ENCODE measurements around the gene DCAF17. TPM values are rescaled to one million over a fixed set of nuclear protein-coding genes. Genes with fewer than 3 reads are reported as not detected.

DCAF17 gene
- total and polyA plus RNA-seq, 2 donors (not counting 1 experiment from before 2014, with no cell fraction given), result 8.8 to 29.4 TPM

- no peaks in the 10 kb centered on the region for H3K79me2 ChIP-seq (ENCODE audit: control insufficient read depth, insufficient read depth, low read length)
- H3K4me3 ChIP-seq (ENCODE audit: control extremely low read depth in 1 of 5, extremely low read depth in 1 of 5, insufficient read depth in 1 of 5, low read depth in 2 of 5, low read length in 4 of 5), result no peak overlapping the region
- H3K27me3 Mint-ChIP-seq, result no peaks in the 10 kb centered on the region
- H3K27ac ChIP-seq (ENCODE audit: low read length in 2 of 2), result no peak overlapping the region
- H3K4me1 ChIP-seq (ENCODE audit: control insufficient read depth in 2 of 2, insufficient read depth in 2 of 2, low read length in 2 of 2), result no peaks in the 10 kb centered on the region
- WGBS (ENCODE audit: insufficient coverage), result no CpG with 5 or more reads among the region's 1 CpG
- peaks cover 2% of the 10 kb centered on the region for H3K4me1 Mint-ChIP-seq
- H3K9me3 Mint-ChIP-seq (ENCODE audit: insufficient read depth), result no peaks in the 10 kb centered on the region
- no peak overlapping the region for H3K9ac ChIP-seq (ENCODE audit: low read length)
- H2AFZ ChIP-seq (ENCODE audit: insufficient read depth, low read depth, low read length, poor library complexity, severe bottlenecking), result no peak overlapping the region
- DNase-seq (no peak), ATAC-seq (ENCODE audit: low read depth) (no peak)
- no peak overlapping the region for H3K27ac Mint-ChIP-seq
- H3K36me3 ChIP-seq (replicated peaks in 1 of 2; ENCODE audit: control extremely low read depth in 1 of 2, control insufficient read depth in 1 of 2, extremely low read depth in 1 of 2, insufficient read depth in 2 of 2, low read length in 1 of 2), result peaks cover 1 to 28% of the 10 kb centered on the region in 2 experiments
- no peak overlapping the region for H3K4me2 ChIP-seq (replicated peaks; ENCODE audit: low read depth, low read length, poor library complexity, severe bottlenecking)
- intact Hi-C loops (cut with micrococcal nuclease), result no loop called here
- ChIA-PET CTCF (no interaction called here), POLR2A (no interaction called here)
- H3K27me3 ChIP-seq (replicated peaks in 1 of 4; ENCODE audit: control extremely low read depth in 1 of 4, control insufficient read depth in 3 of 4, insufficient read depth in 4 of 4, low read length in 3 of 4), result no peaks in the 10 kb centered on the region
- H4K20me1 ChIP-seq (ENCODE audit: control insufficient read depth, insufficient read depth, low read length, poor library complexity, severe bottlenecking), result no peaks in the 10 kb centered on the region
- TF ChIP-seq EZH2 (IDR thresholded peaks at IDR 0.05; ENCODE audit: borderline replicate concordance, insufficient read depth, low read depth, low read length, poor library complexity, severe bottlenecking) (no peak), CTCF (IDR thresholded peaks at IDR 0.05) (no peak)
- H3K9me3 ChIP-seq (ENCODE audit: control extremely low read depth in 1 of 3, control insufficient read depth in 2 of 3, insufficient read depth in 1 of 3, low read length in 2 of 3), result no peaks in the 10 kb centered on the region
- H3K4me3 Mint-ChIP-seq, result no peak overlapping the region
Observed at GRCh38 chr2:171460537-171460936, 26.5 kb downstream of the DCAF17 start.

- H3K27me3 Mint-ChIP-seq, result no peaks in the 10 kb centered on the region
- Histone ChIP-seq H2AFZ (ENCODE audit: insufficient read depth, low read depth, low read length, poor library complexity, severe bottlenecking) (no peak overlapping the region), H3K4me3 (ENCODE audit: control extremely low read depth in 1 of 5, extremely low read depth in 1 of 5, insufficient read depth in 1 of 5, low read depth in 2 of 5, low read length in 4 of 5) (no peak overlapping the region), H3K9ac (ENCODE audit: low read length) (no peak overlapping the region), H3K4me1 (ENCODE audit: control insufficient read depth in 2 of 2, insufficient read depth in 2 of 2, low read length in 2 of 2) (no peaks in the 10 kb centered on the region), H3K9me3 (ENCODE audit: control extremely low read depth in 1 of 3, control insufficient read depth in 2 of 3, insufficient read depth in 1 of 3, low read length in 2 of 3) (no peaks in the 10 kb centered on the region), H4K20me1 (ENCODE audit: control insufficient read depth, insufficient read depth, low read length, poor library complexity, severe bottlenecking) (no peaks in the 10 kb centered on the region), H3K27me3 (replicated peaks in 1 of 4; ENCODE audit: control extremely low read depth in 1 of 4, control insufficient read depth in 3 of 4, insufficient read depth in 4 of 4, low read length in 3 of 4) (no peaks in the 10 kb centered on the region), H3K4me2 (replicated peaks; ENCODE audit: low read depth, low read length, poor library complexity, severe bottlenecking) (no peak overlapping the region), H3K27ac (ENCODE audit: low read length in 2 of 2) (no peak overlapping the region), H3K36me3 (replicated peaks in 1 of 2; ENCODE audit: control extremely low read depth in 1 of 2, control insufficient read depth in 1 of 2, extremely low read depth in 1 of 2, insufficient read depth in 2 of 2, low read length in 1 of 2) (peaks cover 15 to 38% of the 10 kb centered on the region in 2 experiments), H3K79me2 (ENCODE audit: control insufficient read depth, insufficient read depth, low read length) (no peaks in the 10 kb centered on the region)
- no peak overlapping the region for H3K27ac Mint-ChIP-seq
- TF ChIP-seq EZH2 (IDR thresholded peaks at IDR 0.05; ENCODE audit: borderline replicate concordance, insufficient read depth, low read depth, low read length, poor library complexity, severe bottlenecking) (no peak), CTCF (IDR thresholded peaks at IDR 0.05) (no peak)
- no peaks in the 10 kb centered on the region for H3K9me3 Mint-ChIP-seq (ENCODE audit: insufficient read depth)
- no peak for ATAC-seq (ENCODE audit: low read depth)
- WGBS (ENCODE audit: insufficient coverage), result 100% methylated on average over 1 of the region's 4 CpGs
- H3K4me1 Mint-ChIP-seq, result no peaks in the 10 kb centered on the region
- DNase-seq, result no peak
- POLR2A ChIA-PET, result no interaction called here
- intact Hi-C loops (cut with micrococcal nuclease), result no loop called here
- CTCF ChIA-PET, result no interaction called here
- no peak overlapping the region for H3K4me3 Mint-ChIP-seq
Observed at GRCh38 chr2:171469176-171469575, 35.1 kb downstream of the DCAF17 start.
